Thymus (tissue), 11 donors: ENCODE data around the gene SH3RF3. TPM values are rescaled to one million over a fixed set of nuclear protein-coding genes. Genes with fewer than 3 reads are reported as not detected.

Experiments used
- DNase-seq, 9 donors: peaks; one replicate each; pipeline ENCODE4 v3.0.0-alpha.2; 2013; ENCODE audit warnings: low spot score in 9 of 9, low read depth in 6 of 9, missing footprints in 1 of 9
- H3K27ac ChIP-seq, 2 donors: one replicate each; pipeline ENCODE4 v1.5.1; 2013; ENCODE audit warnings: control low read depth in 1 of 2, low read depth in 1 of 2, low read length in 1 of 2, mild to moderate bottlenecking in 1 of 2, moderate library complexity in 1 of 2
- H3K27me3 ChIP-seq, 2 donors: one replicate each; pipeline ENCODE4 v1.5.1; 2013; ENCODE audit warnings: low read length in 1 of 2; ENCODE audit not compliant: control insufficient read depth in 2 of 2, insufficient read depth in 1 of 2
- H3K36me3 ChIP-seq, 2 donors: one replicate each; pipeline ENCODE4 v1.5.1; 2013; ENCODE audit warnings: low read length in 1 of 2, mild to moderate bottlenecking in 1 of 2, moderate library complexity in 1 of 2; ENCODE audit not compliant: control insufficient read depth in 2 of 2, insufficient read depth in 2 of 2
- H3K4me1 ChIP-seq, 2 donors: one replicate each; pipeline ENCODE4 v1.5.1; 2013; ENCODE audit warnings: low read length in 2 of 2; ENCODE audit not compliant: control insufficient read depth in 2 of 2, insufficient read depth in 2 of 2
- H3K4me3 ChIP-seq, 2 donors: one replicate each; pipeline ENCODE4 v1.5.1; 2013; ENCODE audit warnings: low read length in 2 of 2, control low read depth in 1 of 2, mild to moderate bottlenecking in 1 of 2
- H3K9me3 ChIP-seq, 2 donors: one replicate each; pipeline ENCODE4 v1.5.1; 2013; ENCODE audit warnings: low read length in 1 of 2, mild to moderate bottlenecking in 1 of 2; ENCODE audit not compliant: control insufficient read depth in 2 of 2, insufficient read depth in 1 of 2
- WGBS: extraction: QIAGEN DNeasy Blood & Tissue Kit; methylation state at CpG from one replicate; pipeline ENCODE4 v1.1.7; 2013; 5-methylcytosine and 5-hydroxymethylcytosine counted together
- polyA plus RNA-seq: library from polyadenylated mRNA; stranded (reverse); fragments of 200-250 nt; gene quantifications from one replicate; pipeline ENCODE4 v1.2.3, GENCODE V29; 2013
- total RNA-seq: library from RNA; stranded (reverse); fragments of 120-200 nt; gene quantifications from one replicate; pipeline ENCODE4 v1.2.4, GENCODE V29; 2013
- donor health status: healthy.

Gene SH3RF3
- total and polyA plus RNA-seq, 2 donors: 3.2 to 8.2 TPM

GRCh38 chr2:109236147-109236546 is 107.1 kb downstream of the SH3RF3 start:
- WGBS: 96% methylated on average over 4 of the region's 4 CpGs
- no peak overlapping the region for H3K27ac ChIP-seq
- no peaks in the 10 kb centered on the region for H3K9me3 ChIP-seq
- peaks cover 0 to 6% of the 10 kb centered on the region in 2 donors for H3K27me3 ChIP-seq
- peaks cover 3 to 16% of the 10 kb centered on the region in 2 donors for H3K4me1 ChIP-seq
- H3K4me3 ChIP-seq: no peak overlapping the region
- H3K36me3 ChIP-seq: no peaks in the 10 kb centered on the region
- DNase-seq: no peak

DNA sequence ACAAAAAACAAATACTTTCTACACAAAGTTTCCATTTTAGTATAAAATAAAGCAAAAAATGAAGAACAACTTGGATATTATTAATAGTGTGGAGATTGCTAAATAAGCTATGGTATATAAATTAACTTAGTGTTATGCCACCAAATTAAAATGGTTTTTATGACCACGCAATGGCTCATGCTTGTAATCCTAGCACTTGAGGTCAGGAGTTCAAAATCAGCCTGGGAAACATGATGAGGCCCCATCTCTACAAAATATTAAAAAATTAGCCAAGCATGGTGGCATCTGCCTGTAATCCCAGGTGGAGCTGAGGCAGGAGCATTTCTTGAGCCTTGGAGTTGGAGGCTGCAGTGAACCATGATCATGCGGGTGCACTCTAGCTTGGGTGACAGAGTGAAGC is 108.8 kb downstream of the SH3RF3 start:
- Histone ChIP-seq H3K27ac (no peak overlapping the region), H3K9me3 (no peaks in the 10 kb centered on the region), H3K4me3 (no peak overlapping the region), H3K4me1 (peaks cover 3 to 18% of the 10 kb centered on the region in 2 donors), H3K36me3 (no peaks in the 10 kb centered on the region), H3K27me3 (peaks cover 0 to 4% of the 10 kb centered on the region in 2 donors)
- 99% methylated on average over 2 of the region's 2 CpGs for WGBS
- no peak for DNase-seq

GRCh38 chr2:109238580-109238979 is 109.6 kb downstream of the SH3RF3 start:
- Histone ChIP-seq H3K4me3 (no peak overlapping the region), H3K27me3 (no peaks in the 10 kb centered on the region), H3K27ac (no peak overlapping the region), H3K4me1 (peaks cover 3 to 25% of the 10 kb centered on the region in 2 donors), H3K9me3 (no peaks in the 10 kb centered on the region), H3K36me3 (no peaks in the 10 kb centered on the region)
- WGBS: 8% methylated on average over 4 of the region's 4 CpGs
- peak in 4 of 9 donors; percentile 15 to 64 (median 30) for DNase-seq

DNA sequence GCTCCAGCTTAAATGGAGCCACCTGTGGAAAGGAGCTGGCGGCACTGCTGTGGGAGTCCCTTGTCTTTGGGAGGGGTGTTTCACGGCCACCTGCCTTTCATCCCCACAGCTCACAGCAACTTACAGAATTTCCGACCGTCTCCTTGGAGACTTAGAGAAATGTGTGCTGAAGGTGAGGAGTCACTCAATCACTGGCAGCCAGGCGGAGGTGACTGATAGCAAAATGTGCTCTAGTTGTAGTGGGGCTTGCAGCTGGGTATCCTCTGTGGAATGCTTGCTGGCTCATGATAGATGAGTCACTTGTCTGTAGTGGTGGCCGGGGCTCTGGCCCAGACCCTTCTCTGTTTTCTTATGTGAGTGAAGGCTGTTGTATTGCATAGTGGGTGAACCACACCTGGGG is 110.7 kb downstream of the SH3RF3 start:
- no peak for DNase-seq
- H3K27me3 ChIP-seq: no peaks in the 10 kb centered on the region
- no peak overlapping the region for H3K4me3 ChIP-seq
- no peaks in the 10 kb centered on the region for H3K9me3 ChIP-seq
- WGBS: 91% methylated on average over 6 of the region's 6 CpGs
- H3K36me3 ChIP-seq: no peaks in the 10 kb centered on the region
- peaks cover 3 to 27% of the 10 kb centered on the region in 2 donors for H3K4me1 ChIP-seq
- H3K27ac ChIP-seq: no peak overlapping the region

DNA sequence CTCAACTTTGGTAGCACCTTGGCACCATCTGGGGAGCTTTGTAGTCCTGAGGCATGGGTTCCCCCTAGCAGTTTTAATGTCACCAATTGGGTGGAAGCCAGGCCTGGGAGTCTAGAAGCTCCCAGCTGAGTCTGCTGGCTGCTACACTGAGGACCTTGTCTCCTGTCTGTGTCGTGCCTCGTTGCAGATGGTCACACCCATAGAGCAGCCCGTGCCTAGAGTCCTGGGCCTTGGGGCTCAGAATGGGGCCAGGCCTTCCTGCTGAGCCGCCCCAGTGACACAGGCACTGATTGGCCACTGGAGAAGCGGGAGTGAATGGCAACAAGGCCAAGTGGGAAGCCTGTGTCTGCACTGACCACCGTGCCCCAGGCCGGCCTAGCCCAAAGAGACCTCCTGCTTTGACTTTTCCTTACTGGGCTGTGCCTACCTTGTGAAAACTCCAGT is 113.2 kb downstream of the SH3RF3 start:
- Histone ChIP-seq H3K27ac (peak overlapping the region; percentile 32 to 68), H3K36me3 (no peaks in the 10 kb centered on the region), H3K9me3 (no peaks in the 10 kb centered on the region), H3K4me3 (no peak overlapping the region), H3K27me3 (peaks cover 0 to 2% of the 10 kb centered on the region in 2 donors), H3K4me1 (peaks cover 3 to 27% of the 10 kb centered on the region in 2 donors)
- 94% methylated on average over 7 of the region's 7 CpGs for WGBS
- no peak for DNase-seq

- no peak for DNase-seq
- peaks cover 0 to 3% of the 10 kb centered on the region in 2 donors for H3K27me3 ChIP-seq
- H3K4me3 ChIP-seq: no peak overlapping the region
- 86% methylated on average over 12 of the region's 12 CpGs for WGBS
- peak overlapping the region; percentile 37 to 62 for H3K27ac ChIP-seq
- H3K36me3 ChIP-seq: no peaks in the 10 kb centered on the region
- peaks cover 3 to 26% of the 10 kb centered on the region in 2 donors for H3K4me1 ChIP-seq
- no peaks in the 10 kb centered on the region for H3K9me3 ChIP-seq
Observed at GRCh38 chr2:109242654-109243331, 113.8 kb downstream of the SH3RF3 start.

DNA sequence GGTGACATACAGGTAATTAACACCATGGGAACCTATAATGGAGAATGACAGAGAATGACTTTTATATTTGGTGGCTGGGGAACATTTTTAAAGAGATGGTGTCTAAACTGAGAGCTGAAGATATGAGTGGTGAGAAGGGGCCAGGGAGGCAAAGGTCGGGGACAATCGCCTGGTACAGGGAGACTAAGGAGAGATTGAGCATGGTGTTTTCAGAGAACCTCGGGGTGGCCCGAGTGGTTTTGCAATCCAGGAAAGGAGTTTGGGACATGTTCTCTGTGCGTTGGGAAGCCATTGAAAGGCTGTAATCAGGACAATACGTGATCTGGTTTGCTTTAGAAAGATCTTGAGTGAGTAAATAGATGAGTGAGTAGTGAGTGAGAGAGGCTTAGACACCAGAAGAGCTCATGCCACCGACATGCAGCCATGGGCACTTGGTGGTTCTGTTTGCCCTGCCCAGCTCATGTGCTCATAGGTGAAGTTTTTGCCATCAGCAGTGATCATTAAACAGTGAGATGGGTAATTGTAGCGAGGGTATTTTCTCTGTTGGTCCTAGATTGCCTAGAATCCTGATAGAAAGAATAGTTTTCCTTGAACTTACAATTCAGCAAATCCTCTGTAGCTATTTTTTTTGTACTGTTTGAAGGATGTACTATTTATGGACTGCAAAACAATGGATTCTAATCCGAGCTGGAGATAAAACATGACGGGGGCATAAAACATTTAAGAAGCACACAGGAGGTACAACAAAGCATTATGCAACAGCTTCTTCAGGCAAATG is 114.7 kb downstream of the SH3RF3 start:
- Histone ChIP-seq H3K27ac (no peak overlapping the region), H3K9me3 (no peaks in the 10 kb centered on the region), H3K27me3 (peaks cover 0 to 3% of the 10 kb centered on the region in 2 donors), H3K36me3 (no peaks in the 10 kb centered on the region), H3K4me1 (peaks cover under 1 to 18% of the 10 kb centered on the region in 2 donors), H3K4me3 (no peak overlapping the region)
- no peak for DNase-seq
- whole genome bisulfite sequencing: 96% methylated on average over 10 of the region's 10 CpGs

GRCh38 chr2:109244304-109244582 is 115.2 kb downstream of the SH3RF3 start:
- Histone ChIP-seq H3K36me3 (no peaks in the 10 kb centered on the region), H3K27ac (no peak overlapping the region), H3K4me1 (peaks cover 0 to 14% of the 10 kb centered on the region in 2 donors), H3K9me3 (no peaks in the 10 kb centered on the region), H3K4me3 (no peak overlapping the region), H3K27me3 (peaks cover 0 to 3% of the 10 kb centered on the region in 2 donors)
- DNase-seq: no peak

DNA sequence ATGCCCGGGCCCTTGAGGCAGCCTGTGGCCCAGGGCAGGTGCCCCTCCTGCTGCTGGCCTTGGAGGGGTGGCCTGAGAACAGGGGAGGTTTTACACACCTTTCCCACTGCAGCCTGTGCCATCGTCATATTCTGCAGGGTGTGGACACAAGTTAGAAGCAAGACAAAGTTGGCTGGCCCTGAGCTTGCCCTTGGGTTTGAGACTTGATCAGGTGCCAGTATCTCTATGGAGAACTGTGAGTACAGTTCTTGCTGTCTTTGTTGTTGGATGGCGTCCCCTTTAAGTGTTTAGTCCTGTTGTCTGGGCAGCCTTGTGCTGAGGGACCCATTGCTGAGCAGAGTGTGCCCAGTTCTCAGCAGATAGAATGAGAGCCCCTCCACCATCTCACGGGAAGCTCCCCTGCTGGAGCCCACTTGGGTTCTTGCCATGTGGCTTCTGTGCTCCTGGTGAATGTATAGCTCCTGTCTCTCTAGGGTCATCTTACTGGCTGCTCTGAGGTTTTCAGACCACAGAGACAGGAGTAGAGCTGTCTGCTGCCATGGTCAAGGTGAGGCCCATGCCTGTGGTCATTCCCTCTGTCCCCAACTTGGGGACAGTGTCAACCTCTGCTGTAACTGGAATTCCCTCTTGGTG is 115.9 kb downstream of the SH3RF3 start:
- H3K9me3 ChIP-seq: no peaks in the 10 kb centered on the region
- 95% methylated on average over 4 of the region's 4 CpGs for WGBS
- H3K36me3 ChIP-seq: no peaks in the 10 kb centered on the region
- no peak for DNase-seq
- no peak overlapping the region for H3K27ac ChIP-seq
- no peak overlapping the region for H3K4me3 ChIP-seq
- H3K27me3 ChIP-seq: peaks cover 0 to 3% of the 10 kb centered on the region in 2 donors
- peaks cover 0 to 11% of the 10 kb centered on the region in 2 donors for H3K4me1 ChIP-seq
